HK-2 (cell line): ENCODE data around the gene CAPG.

Source experiments
- DNase-seq: peaks from one replicate; pipeline ENCODE4 v3.0.0-alpha.2; 2018; ENCODE audit not compliant: unreplicated experiment

Gene CAPG

GRCh38 chr2:85438201-85439024, 28.2 kb upstream of the CAPG start:
- DNase-seq: peak; percentile 70

DNA sequence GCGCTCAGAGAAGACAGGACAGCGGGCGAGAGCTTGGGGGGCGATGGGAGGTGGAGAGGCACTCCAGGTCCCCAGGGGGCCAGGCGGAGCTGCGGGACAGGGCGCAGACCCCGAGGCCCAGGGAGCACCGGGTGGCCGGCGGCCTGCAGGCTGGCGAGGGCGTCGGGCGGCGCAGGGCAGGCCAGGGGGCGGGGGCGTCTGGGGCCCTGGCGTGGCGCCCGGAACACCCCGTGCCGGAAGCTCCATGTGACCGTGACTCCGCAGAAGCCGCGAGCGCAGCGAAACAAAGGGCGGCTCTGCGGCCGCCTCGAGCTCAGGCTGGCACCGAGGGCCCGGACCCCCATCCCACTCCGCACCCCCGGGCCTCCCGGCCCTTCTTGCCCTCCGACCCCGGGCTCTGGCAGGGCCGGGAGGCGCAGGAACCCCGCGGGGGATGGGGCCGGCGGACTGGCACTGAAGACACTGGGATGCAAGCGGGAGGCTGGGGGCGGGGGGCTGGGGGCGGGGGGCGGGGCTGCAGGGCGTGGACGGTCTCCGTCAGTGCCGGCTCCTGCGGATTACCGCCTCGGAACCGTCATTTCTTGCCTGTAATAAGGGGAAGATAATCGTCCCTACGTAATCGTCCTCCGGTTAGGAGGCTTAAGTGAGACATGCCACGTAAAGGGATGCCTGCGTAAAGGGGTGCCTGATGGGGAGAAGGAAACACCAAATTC, 27.5 kb upstream of the CAPG start:
- peak; percentile 88 for DNase-seq

DNA sequence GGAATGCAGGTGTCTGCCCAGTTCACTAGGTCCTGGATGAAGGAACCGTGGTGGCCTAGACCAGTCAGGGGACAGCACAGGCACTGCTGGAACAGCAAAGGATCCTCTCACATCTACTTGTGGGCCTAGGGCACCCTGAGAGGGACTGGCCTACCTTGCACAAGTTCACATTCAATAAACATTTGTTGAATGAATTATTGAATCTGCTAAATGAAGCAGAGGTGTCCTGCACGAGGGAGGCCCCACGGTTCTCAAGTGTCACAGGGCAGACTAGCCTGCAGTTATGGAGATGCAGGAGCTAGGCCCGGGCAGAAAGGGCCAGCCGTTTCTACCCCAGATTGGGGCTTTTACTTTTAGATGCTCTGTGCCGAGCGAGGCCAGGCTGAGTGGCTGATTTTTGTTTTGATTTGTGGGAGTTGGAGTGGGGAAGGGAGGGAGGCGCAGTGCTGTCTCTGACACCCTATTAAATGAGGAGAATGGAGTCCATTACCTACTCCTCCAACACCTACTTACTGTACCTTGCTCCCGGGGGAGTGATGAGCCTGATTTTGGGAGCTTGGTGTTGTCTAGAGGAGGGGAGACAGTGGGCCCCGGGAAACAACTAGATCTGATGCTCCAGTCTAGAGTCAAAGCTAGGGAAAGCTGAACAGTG, 26.8 kb upstream of the CAPG start:
- no peak for DNase-seq

DNA sequence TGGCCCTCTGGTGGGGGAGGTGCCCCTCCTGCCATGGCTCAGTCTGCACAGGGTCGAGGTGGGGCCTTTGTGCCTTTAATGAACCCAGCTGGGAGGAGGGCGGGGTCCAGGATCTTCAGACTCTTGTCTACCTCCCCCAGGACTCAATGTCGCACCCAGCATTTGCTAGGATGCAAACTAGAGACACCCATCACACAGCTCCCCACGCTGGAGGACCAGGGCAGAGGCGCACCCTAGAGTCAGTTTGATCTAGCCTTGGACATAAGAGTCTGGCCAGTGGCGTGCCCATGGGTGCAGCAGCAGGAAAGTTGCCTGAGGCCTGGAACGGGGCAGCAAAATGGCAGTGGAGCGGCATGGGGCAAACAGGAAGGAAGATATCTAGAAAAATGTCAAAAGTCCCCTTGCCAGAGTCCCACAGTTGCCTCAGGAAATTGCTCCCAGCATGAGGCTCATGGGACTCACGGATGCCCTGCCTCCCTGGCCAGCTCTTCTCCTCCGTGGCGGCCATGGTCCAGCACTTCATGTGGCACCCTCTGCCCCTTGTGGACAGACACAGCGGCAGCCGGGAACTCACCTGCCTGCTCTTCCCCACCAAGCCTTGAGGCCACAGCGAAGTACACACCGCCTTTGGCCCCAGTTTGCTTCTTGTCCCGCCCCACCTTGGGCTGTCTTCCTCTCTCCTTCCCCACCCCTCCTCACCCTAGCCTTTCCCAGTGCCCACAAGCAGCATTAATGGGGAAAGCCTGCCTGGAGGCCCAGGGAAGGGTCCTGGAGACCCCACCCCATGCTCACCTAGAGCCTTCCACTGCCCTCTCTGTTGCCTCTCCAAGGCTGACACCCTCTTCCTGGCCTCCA, 26.0 kb upstream of the CAPG start:
- DNase-seq: no peak

GRCh38 chr2:85435220-85435958, 25.2 kb upstream of the CAPG start:
- DNase-seq: peak; percentile 59

DNA sequence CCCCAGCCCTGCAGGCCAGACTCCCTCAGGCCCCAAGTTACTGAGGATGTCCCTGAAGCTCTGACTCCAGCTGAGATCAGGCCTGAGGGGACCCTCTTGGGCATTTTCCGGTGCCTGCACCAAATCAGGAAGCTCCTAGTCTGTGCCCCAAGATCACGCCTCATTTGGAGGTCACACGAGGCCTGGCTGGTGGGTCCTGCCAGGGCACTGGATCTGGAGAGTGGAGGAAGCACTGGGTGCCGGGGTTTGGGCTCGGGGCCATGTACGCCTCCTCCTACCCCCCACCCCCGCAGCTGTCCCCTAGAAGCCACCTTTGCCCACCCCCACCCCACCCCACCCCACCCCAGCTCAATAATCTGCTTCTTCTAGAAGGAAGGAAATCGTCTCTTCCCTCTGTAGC, 24.5 kb upstream of the CAPG start:
- DNase-seq: no peak

DNA sequence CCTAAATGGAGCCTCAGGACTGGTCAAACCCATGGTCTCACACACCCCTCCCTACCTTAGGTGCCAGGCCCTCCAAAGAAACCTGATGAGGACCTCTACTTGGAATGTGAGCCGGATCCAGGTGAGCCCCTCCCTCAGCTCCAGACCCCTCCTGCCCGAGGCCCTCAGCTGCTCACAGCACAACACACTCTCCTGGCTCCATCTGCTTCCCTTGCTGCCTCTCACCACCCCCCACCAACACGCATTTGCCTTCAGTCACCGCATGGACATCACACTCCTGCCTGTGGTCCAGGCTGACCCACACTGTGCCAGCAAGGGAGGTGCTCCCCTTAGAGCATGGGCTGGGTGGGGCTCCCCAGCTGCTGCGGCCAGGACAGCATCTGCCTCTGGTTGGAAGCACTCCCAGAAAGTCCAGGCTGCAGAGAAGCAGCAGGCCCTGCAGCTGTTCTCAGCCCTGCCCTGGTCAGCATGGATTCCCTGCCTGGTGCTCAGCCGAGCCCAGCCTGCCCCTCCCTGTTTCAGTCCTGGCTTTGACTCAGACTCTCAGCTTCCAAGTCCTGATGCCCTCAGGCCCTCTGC, 23.4 kb upstream of the CAPG start:
- DNase-seq: no peak

DNA sequence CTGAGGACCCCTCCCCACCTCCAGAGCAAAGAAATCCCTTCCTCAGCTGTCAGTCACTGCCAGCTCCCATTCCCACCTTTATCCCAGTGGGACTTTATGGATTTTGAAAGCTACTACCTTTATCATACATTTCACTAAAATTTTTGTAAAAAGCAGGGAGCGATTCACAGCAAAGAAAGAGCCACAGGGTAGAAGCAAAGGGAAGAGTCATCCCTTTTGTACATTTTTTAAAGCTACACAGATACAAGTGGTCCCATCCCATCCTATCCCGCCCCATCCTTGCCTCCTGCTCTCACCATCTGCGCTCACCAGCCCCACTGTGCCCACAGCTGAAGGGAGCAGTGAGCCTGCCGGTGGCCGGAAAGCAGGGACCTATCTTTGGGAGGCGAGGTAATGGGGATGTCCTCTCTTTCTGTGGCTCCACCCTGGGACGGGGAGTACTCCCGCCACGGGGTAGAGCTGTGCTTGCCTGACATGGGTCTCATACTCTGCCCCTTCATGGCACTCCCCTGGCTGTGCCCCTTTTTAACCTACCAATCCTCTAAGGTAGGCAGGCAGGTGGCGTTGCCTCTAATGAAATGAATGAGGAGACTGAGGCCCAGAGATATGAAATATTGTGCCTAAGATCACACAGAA, 21.5 kb upstream of the CAPG start:
- DNase-seq: no peak

GRCh38 chr2:85430752-85431569, 20.8 kb upstream of the CAPG start:
- DNase-seq: no peak

- no peak for DNase-seq
These were observed 19.7 kb upstream of the CAPG start for GRCh38 chr2:85429924-85430289.

DNA sequence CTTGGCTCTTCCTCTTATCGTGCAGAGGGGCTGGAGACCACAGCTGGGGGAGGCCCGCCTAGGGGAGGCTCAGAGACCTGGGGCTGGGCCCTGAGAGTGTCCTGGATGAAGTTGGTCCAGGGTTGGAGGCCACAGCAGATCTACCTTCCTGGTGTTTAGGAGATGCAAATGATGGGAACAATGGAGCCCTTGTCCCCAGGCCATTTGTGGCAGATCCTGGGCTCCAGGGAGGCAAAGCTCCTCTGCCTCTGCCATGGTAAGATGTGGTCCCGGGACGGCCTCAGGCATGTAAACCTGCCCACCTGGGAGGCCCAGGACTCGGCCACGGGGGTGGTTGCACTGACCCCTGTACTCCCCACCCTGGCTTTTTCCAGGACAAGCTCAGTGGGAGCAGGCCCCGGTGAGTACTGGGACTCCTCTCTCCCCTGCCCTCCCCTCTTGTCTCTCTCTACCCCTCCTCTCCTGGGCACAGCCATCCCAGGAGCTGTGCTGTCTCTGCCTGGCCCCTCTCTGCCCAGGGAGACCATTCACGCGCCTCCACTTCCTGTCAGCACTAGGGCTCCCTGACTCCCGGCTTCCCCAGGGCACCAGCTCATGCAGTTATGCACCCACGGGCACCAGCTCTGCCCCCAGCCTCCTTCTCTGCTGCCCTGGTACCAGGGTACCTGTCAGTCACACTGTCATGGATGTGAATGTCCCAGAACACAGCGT, 19.2 kb upstream of the CAPG start:
- DNase-seq: no peak

DNA sequence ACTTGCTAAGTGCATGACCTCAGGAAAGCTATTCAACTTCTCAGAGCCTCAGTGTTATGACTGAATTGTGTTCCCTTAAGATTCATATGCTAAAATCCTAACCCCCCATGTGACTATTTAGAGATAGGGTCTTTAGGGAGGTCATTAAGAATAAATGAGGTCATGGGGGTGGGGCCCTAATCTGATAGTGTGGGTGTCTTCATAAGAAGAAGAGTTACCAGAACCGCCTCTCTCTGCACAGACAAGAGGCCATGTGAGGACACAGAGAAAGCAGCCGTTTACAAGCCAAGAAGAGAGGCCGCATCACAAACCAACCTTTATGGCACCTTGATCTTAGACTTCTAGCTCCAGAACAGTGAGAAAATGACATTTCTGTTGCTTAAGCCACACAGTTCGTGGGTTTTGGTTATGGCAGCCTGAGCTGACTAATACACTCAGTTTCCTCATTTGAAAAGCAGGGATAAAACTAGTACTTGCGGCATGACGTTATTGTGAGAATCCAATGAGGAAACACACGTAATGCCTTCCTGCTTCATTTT, 18.2 kb upstream of the CAPG start:
- DNase-seq: no peak

DNA sequence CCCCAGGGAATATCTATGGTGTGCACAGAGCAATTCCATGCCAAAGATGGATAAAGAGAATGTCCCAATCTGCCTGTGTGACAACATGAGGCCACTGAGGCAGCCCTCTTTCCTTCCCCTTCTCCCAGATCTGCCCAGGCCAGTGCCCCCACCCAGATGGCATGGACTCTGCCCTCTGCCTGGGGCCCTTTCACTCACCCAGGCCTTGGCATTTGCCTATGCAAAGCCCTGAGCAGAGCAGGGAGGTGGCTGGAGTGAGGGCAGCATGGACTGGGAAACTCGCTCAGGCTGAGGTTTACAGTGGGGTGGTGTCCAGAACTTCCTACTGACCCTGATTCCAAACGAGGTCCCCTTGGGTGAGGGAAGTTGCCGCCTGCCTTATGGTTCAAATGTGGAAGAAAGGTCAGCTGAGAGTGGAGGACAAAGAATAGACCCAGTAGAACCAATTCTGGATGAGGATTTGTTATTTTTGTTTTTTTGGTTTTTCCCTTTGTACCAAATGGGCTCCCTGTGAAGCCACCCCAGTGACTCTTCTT, 17.2 kb upstream of the CAPG start:
- no peak for DNase-seq

- no peak for DNase-seq
These were observed 15.4 kb upstream of the CAPG start for GRCh38 chr2:85425588-85425987.

DNA sequence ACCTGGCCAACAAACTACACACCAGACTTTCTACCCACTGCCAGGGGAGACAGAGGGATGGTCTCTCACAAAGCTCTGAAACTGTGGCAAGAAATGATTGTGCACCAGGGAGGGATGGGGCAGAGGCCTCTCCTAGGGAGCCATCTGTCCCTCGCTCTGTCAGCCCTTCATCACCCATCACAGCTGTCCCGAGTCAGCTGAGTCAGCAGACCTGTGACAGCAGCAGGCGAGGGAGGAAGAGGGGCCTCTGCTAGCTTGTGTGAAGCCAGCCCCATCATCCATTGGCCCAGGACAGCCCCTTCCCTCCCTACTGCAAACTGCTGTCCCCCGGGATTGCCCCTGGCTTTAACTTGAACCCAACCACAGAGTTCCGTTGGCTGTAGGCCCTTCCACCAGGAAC, 13.4 kb upstream of the CAPG start:
- DNase-seq: no peak

- DNase-seq: no peak
These were observed 11.9 kb upstream of the CAPG start for GRCh38 chr2:85422072-85422457.

- DNase-seq: no peak
These were observed 11.3 kb upstream of the CAPG start for GRCh38 chr2:85421260-85422071.
